K562 (cell line): ENCODE measurements around the gene MRPS31. TPM values are rescaled to one million over a fixed set of nuclear protein-coding genes. Genes with fewer than 3 reads are reported as not detected.
A peak's percentile ranks its signal among the peaks of the same experiment; 100 is the strongest.

Experiments
- ATAC-seq: fragments of 200-7000 bp; cut with Tn5 transposase; 3 replicates; pipeline ENCODE4 v1.9.1; 2020; ENCODE audit warnings: moderate library complexity
- BruUV-seq: library from RNA; stranded (reverse); fragments of 400-500 nt; replicated peaks from 2 replicates; lab custom pipeline; 2021; lab: Mats Ljungman, UMichigan
- CTCF ChIA-PET: fragments of 300-600 bp; formaldehyde crosslinking; extraction: SDS; loops from one replicate; lab custom pipeline; 2021; ENCODE audit warnings: low intra/inter-chr PET ratio; lab: Yijun Ruan, JAX
- POLR2A ChIA-PET: fragments of 300-600, 350-650 bp; sonication (Branson Sonifier 250); formaldehyde crosslinking; extraction: SDS; loops from one replicate; lab custom pipeline; 2021; ENCODE audit warnings: antibody characterized with exemption, inconsistent platforms; lab: Yijun Ruan, JAX
- DNase-seq, 4 experiments: peaks; one replicate each; pipeline versions ENCODE4 v3.0.0 to v3.0.0-alpha.2; 2011 to 2018; ENCODE audit warnings: low spot score in 3 of 4, mixed read lengths in 3 of 4; ENCODE audit errors: extremely low read depth in 1 of 4
- FAIRE-seq: peaks from 2 replicates; lab custom pipeline; 2011; peaks lifted over from hg19 to GRCh38; lab: Jason Lieb, UNC
- H2AFZ ChIP-seq: 2 replicates; pipeline ENCODE4 v1.6.0; 2011; ENCODE audit warnings: low read depth, low read length, control low read depth, inconsistent platforms
- H3K27ac ChIP-seq: fragments of 200-600 bp; 3 replicates; pipeline ENCODE4 v1.8.0; 2011; ENCODE audit warnings: low read depth, mild to moderate bottlenecking, control low read depth, inconsistent platforms, low read length, moderate library complexity, mixed read lengths; ENCODE audit errors: extremely low read depth
- H3K27me3 ChIP-seq, 2 experiments: fragments of 300-600 bp in 1 of 2; 2 replicates in 1 of 2; 3 replicates in 1 of 2; pipeline versions ENCODE4 v1.6.0 to v1.8.0; 2011; ENCODE audit warnings: inconsistent platforms in 2 of 2, low read length in 2 of 2, mild to moderate bottlenecking in 1 of 2, mixed read lengths in 1 of 2, moderate library complexity in 1 of 2; ENCODE audit not compliant: control insufficient read depth in 2 of 2, insufficient read depth in 2 of 2
- H3K36me3 ChIP-seq: fragments of 300-600 bp; 3 replicates; pipeline ENCODE4 v1.8.0; 2011; ENCODE audit warnings: mild to moderate bottlenecking, low read length, inconsistent platforms; ENCODE audit not compliant: control insufficient read depth, insufficient read depth
- H3K4me1 ChIP-seq, 2 experiments: fragments of 200-600 bp in 1 of 2; replicated peaks in 1 of 2; 2 replicates in 1 of 2; 3 replicates in 1 of 2; pipeline versions ENCODE4 v1.5.1 to v1.8.0; 2011; ENCODE audit warnings: inconsistent platforms in 2 of 2, low read length in 2 of 2, mild to moderate bottlenecking in 1 of 2, mixed read lengths in 1 of 2, moderate library complexity in 1 of 2; ENCODE audit not compliant: control insufficient read depth in 2 of 2, insufficient read depth in 2 of 2
- H3K4me2 ChIP-seq: 2 replicates; pipeline ENCODE4 v1.6.1; 2011; ENCODE audit warnings: low read length, control low read depth, inconsistent platforms, mixed read lengths; ENCODE audit not compliant: insufficient read depth
- H3K4me3 ChIP-seq: fragments of 200-600 bp; sonication (generic), shearing (Covaris generic); 2 replicates; pipeline ENCODE4 v1.5.1; 2016; ENCODE audit warnings: control low read depth, inconsistent platforms
- H3K79me2 ChIP-seq: fragments of 200-600 bp; 3 replicates; pipeline ENCODE4 v1.8.0; 2011; ENCODE audit warnings: low read length, inconsistent platforms; ENCODE audit not compliant: control insufficient read depth, insufficient read depth
- H3K9ac ChIP-seq, 2 experiments: 2 replicates each; pipeline versions ENCODE4 v1.6.0 to v1.6.1; 2011; ENCODE audit warnings: low read depth in 2 of 2, low read length in 2 of 2, control low read depth in 1 of 2, inconsistent platforms in 1 of 2, mild to moderate bottlenecking in 1 of 2, mixed read lengths in 1 of 2; ENCODE audit not compliant: insufficient read depth in 1 of 2
- H3K9me1 ChIP-seq: one replicate; pipeline ENCODE4 v1.6.0; 2011; ENCODE audit warnings: inconsistent platforms, mild to moderate bottlenecking, low read length, moderate library complexity; ENCODE audit not compliant: control insufficient read depth, insufficient read depth
- H3K9me3 ChIP-seq: replicated peaks from 2 replicates; pipeline ENCODE4 v1.5.1; 2011; ENCODE audit warnings: low read depth, low read length, inconsistent platforms; ENCODE audit not compliant: control insufficient read depth, insufficient read depth
- H4K20me1 ChIP-seq: replicated peaks from 2 replicates; pipeline ENCODE4 v1.6.1; 2011; ENCODE audit warnings: low read length, inconsistent platforms, mixed read lengths; ENCODE audit not compliant: control insufficient read depth, insufficient read depth
- ATF3 ChIP-seq, 2 experiments: fragments of 450-650 bp in 1 of 2; sonication (generic) in 1 of 2; formaldehyde crosslinking in 1 of 2; IDR thresholded peaks in 1 of 2; conservative IDR thresholded peaks in 1 of 2; 2 replicates each; pipeline versions ENCODE4 v1.6.1 to v1.8.1; 2016 to 2023; ENCODE audit warnings: mild to moderate bottlenecking in 2 of 2, moderate library complexity in 2 of 2, inconsistent platforms in 1 of 2, missing genetic modification reagents in 1 of 2
- HMG20A ChIP-seq: fragments of 450-650 bp; formaldehyde crosslinking; conservative IDR thresholded peaks from 2 replicates; pipeline ENCODE4 v1.4.0; 2020; ENCODE audit warnings: mild to moderate bottlenecking, mixed read lengths
- MAZ ChIP-seq, 2 experiments: fragments of 450-650 bp in 1 of 2; sonication (generic) in 1 of 2; formaldehyde crosslinking; IDR thresholded peaks in 1 of 2; conservative IDR thresholded peaks in 1 of 2; 2 replicates each; pipeline versions ENCODE4 v1.4.0 to v1.5.0; 2020; ENCODE audit warnings: mild to moderate bottlenecking in 1 of 2, missing genetic modification reagents in 1 of 2
- MCM7 ChIP-seq, 2 experiments: fragments of 450-650 bp; IDR thresholded peaks; 2 replicates each; pipeline ENCODE4 v1.6.1; 2016 to 2018
- MNT ChIP-seq, 2 experiments: fragments of 450-650 bp; conservative IDR thresholded peaks; 2 replicates each; pipeline ENCODE4 v1.6.1; 2017; ENCODE audit warnings: mild to moderate bottlenecking in 2 of 2, moderate library complexity in 2 of 2
- RCOR1 ChIP-seq, 2 experiments: IDR thresholded peaks; 2 replicates each; pipeline ENCODE4 v1.6.1; 2012; ENCODE audit warnings: low read depth in 2 of 2, low read length in 2 of 2, borderline replicate concordance in 1 of 2, improper control_type of control experiment in 1 of 2
- TCF3 ChIP-seq: sonication (generic); formaldehyde crosslinking; IDR thresholded peaks from 2 replicates; pipeline ENCODE4 v1.4.0; 2020; ENCODE audit warnings: mild to moderate bottlenecking, missing genetic modification reagents
- WGBS: fragments of 100-300 bp; shearing (Covaris generic); methylation state at CpG from one replicate; pipeline ENCODE4 v1.1.6; 2016; ENCODE audit warnings: low coverage, mixed read lengths; ENCODE audit not compliant: insufficient coverage; ENCODE audit errors: missing lambda C conversion rate; 5-methylcytosine and 5-hydroxymethylcytosine counted together
- in situ Hi-C: fragments of 300-500 bp; cut with MboI; formaldehyde crosslinking; loops from 4 replicates; pipeline ENCODE4 v1.15.0; 2018; ENCODE audit warnings: inconsistent platforms, mixed read lengths
- intact Hi-C: fragments of 100-400 bp; cut with micrococcal nuclease; formaldehyde crosslinking; loops from 2 replicates; pipeline ENCODE4 v1.14.2; 2022
- polyA plus RNA-seq, 8 experiments: library from polyadenylated mRNA; depleted of rRNA in 4 of 8; stranded (reverse) in 5 of 8; unstranded in 3 of 8; fragments of >200 nt; fragmentation: Nextera tagmentation in 2 of 8; fragmentation: Illumina TruSeq in 1 of 8; extraction: Ambion mirVana in 2 of 8; extraction: Trizol in 1 of 8; gene quantifications; 2 replicates each; pipeline versions ENCODE4 v1.2.1 to v1.2.3, GENCODE V29; 2011 to 2014; ENCODE audit warnings: inconsistent platforms in 1 of 8, missing spikeins in 1 of 8
- total RNA-seq, 7 experiments: library from RNA; depleted of rRNA in 6 of 7; stranded (reverse); fragments of >200 nt in 6 of 7; fragmentation: Illumina TruSeq in 2 of 7; extraction: Trizol in 2 of 7; gene quantifications; 2 replicates each; pipeline versions ENCODE4 v1.2.1 to v1.2.3, GENCODE V29; 2011 to 2021; ENCODE audit warnings: low replicate concordance in 1 of 7

The MRPS31 gene
- total and polyA plus RNA-seq, 9 of the 15 experiments (the other 6 are each of a cell fraction or from before 2014, with no cell fraction given) = 20.3 to 57.8 (median 37.1) TPM

DNA sequence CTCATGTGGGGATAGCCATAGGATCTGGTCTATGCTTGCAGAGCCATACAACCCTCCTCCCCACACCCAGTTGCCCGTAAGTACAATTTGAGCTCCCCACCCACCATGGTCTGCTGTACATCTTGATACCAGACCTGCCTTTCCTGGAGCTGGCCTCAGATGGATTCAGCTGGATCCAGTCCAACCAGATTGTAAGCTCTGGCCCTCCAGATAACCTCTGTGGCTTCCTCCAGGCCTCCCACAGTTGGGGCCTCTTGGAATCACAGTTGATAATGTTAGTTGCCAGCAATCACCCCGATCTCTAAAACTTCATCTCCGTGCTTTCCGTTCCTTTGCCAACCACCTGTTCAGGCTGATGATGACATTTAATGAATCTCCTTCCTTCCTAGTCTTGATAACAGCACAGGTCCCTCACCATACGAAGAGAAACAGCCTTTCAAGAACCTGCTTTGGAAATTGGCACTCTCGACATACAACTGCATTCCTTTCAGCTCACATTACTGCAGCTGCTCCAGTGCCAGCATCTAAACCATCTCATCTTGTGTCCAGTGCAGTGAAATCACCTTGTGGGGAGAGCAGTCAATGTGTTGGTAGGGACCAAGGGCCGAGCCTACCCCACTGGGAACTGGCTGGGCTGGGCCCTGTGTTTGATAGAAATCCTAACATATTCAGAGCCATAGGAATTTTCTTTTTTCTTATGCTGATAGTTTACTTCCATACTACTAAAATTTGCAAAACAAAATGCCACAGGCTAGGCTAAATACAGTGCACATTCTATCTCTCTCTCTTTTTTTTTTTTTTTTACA, 89.4 kb downstream of the MRPS31 start:
- in situ Hi-C loops (loop anchor here (25.0 kb wide), 2 partner anchors 619 to 1694 kb away; partner anchors contain the start of gene STOML3), intact Hi-C loops (loop anchor here (2.0 to 10.0 kb wide), 3 partner anchors 613 to 997 kb away; no protein-coding TSS in a partner anchor)
- DNase-seq (peak; percentile 17 to 67 (median 30)), FAIRE-seq (peak; percentile 59), ATAC-seq (peak; percentile 85)
- Histone ChIP-seq H3K9ac (no peak overlapping the region), H3K4me2 (no peak overlapping the region; the same call in 1 of the 2 replicates), H4K20me1 (peaks cover 6% of the 10 kb centered on the region; the same call in 1 of the 2 replicates), H3K36me3 (no peaks in the 10 kb centered on the region), H2AFZ (no peak overlapping the region), H3K27ac (no peak overlapping the region), H3K79me2 (no peaks in the 10 kb centered on the region), H3K4me1 (peaks cover 0 to 7% of the 10 kb centered on the region in 2 experiments; a peak in 2 of 5 replicates), H3K9me3 (no peaks in the 10 kb centered on the region), H3K27me3 (no peaks in the 10 kb centered on the region), H3K9me1 (no peaks in the 10 kb centered on the region), H3K4me3 (no peak overlapping the region)
- BruUV-seq = no TSS peak
- WGBS = 9% methylated on average over 5 of the region's 7 CpGs
- ChIA-PET CTCF (interaction anchor here (1.3 kb wide), 1 partner anchor 96 kb away, joined by 3 read pairs; no protein-coding TSS in a partner anchor), POLR2A (no interaction called here)
- TF ChIP-seq ATF3 (IDR thresholded peaks at IDR 0.05) (0 out of 2 replicates have a peak, but pooled peaks have one; percentile 11), ATF3 (CRISPR knock-in tag; conservative IDR thresholded peaks at IDR 0.05) (no peak), RCOR1 (IDR thresholded peaks at IDR 0.05; ENCODE audit: borderline replicate concordance in 1 of 2, low read depth in 2 of 2, low read length in 2 of 2) (peak; percentile 99 to 100), MNT (conservative IDR thresholded peaks at IDR 0.05) (0 out of 4 replicates have a peak, but pooled peaks of 1 of the 2 experiments have one; percentile 45), TCF3 (peak; percentile 84), HMG20A (CRISPR knock-in tag) (peak; percentile 88), MCM7 (IDR thresholded peaks at IDR 0.05) (no peak), MAZ (CRISPR knock-in tag; conservative IDR thresholded peaks at IDR 0.05 in 1 of 2, IDR thresholded peaks at IDR 0.05 in 1 of 2) (peak in 1 of 2 experiments; percentile 42; a peak in 1 of 4 replicates)
